Measurements from ENCODE around the gene SKOR1. TPM values are rescaled to one million over a fixed set of nuclear protein-coding genes. Genes with fewer than 3 reads are reported as not detected.

SKOR1 gene
- total RNA-seq, 1 donor, result not detected

- H3K4me3 ChIP-seq (ENCODE audit: low read depth, low read length), result no peak overlapping the region
Measured at GRCh38 chr15:67823314-67824196, 1.8 kb upstream of the SKOR1 start.

GRCh38 chr15:67824197-67824968, 926 bp upstream of the SKOR1 start:
- H3K4me3 ChIP-seq (ENCODE audit: low read depth, low read length), result no peak overlapping the region
- TF ChIP-seq CTCF (IDR thresholded peaks at IDR 0.05; ENCODE audit: insufficient read depth, low read depth, low read length), result no peak
- no peak for DNase-seq (ENCODE audit: low read depth)

More at GRCh38 chr15:67823314-67824196, 1.8 kb upstream of the SKOR1 start:
- no peak for DNase-seq (ENCODE audit: low read depth)
- no peak for TF ChIP-seq CTCF (IDR thresholded peaks at IDR 0.05; ENCODE audit: insufficient read depth, low read depth, low read length)

GRCh38 chr15:67825881-67826716, 790 bp downstream of the SKOR1 start:
- H3K4me3 ChIP-seq (ENCODE audit: low read depth, low read length), result no peak overlapping the region

GRCh38 chr15:67826717-67827561, 1.6 kb downstream of the SKOR1 start:
- TF ChIP-seq CTCF (IDR thresholded peaks at IDR 0.05; ENCODE audit: insufficient read depth, low read depth, low read length), result no peak
- no peak for DNase-seq (ENCODE audit: low read depth)
- H3K4me3 ChIP-seq (ENCODE audit: low read depth, low read length), result no peak overlapping the region

More at GRCh38 chr15:67825881-67826716, 790 bp downstream of the SKOR1 start:
- no peak for DNase-seq (ENCODE audit: low read depth)
- TF ChIP-seq CTCF (IDR thresholded peaks at IDR 0.05; ENCODE audit: insufficient read depth, low read depth, low read length), result no peak

- TF ChIP-seq CTCF (IDR thresholded peaks at IDR 0.05; ENCODE audit: insufficient read depth, low read depth, low read length), result no peak
- DNase-seq (ENCODE audit: low read depth), result no peak
- no peak overlapping the region for H3K4me3 ChIP-seq (ENCODE audit: low read depth, low read length)
Measured at GRCh38 chr15:67827562-67828277, 2.4 kb downstream of the SKOR1 start.
